K562 (cell line): ENCODE results near the gene PRUNE1. TPM values are rescaled to one million over a fixed set of nuclear protein-coding genes. Genes with fewer than 3 reads are reported as not detected.

Experiments
- CBX3 ChIP-seq, 2 experiments: IDR thresholded peaks; 1 replicate in 1 of 2; 2 replicates in 1 of 2; pipeline ENCODE4 v1.6.1; 2012; ENCODE audit warnings: inconsistent platforms in 2 of 2, low read length in 2 of 2, borderline replicate concordance in 1 of 2, control low read depth in 1 of 2
- COPS2 ChIP-seq: fragments of 450-650 bp; conservative IDR thresholded peaks from 2 replicates; pipeline ENCODE4 v1.6.1; 2016; ENCODE audit warnings: mild to moderate bottlenecking, moderate library complexity
- CXXC5 ChIP-seq: fragments of 250-450 bp; sonication (Bioruptor Pico); IDR thresholded peaks from 2 replicates; pipeline ENCODE4 v1.8.0; 2022; ENCODE audit warnings: inconsistent platforms, mild to moderate bottlenecking, moderate library complexity
- DIDO1 ChIP-seq: fragments of 450-650 bp; IDR thresholded peaks from 2 replicates; pipeline ENCODE4 v1.6.1; 2016; ENCODE audit warnings: low read depth, missing biosample characterization, missing genetic modification characterization
- DPF2 ChIP-seq: fragments of 450-650 bp; IDR thresholded peaks from 2 replicates; pipeline ENCODE4 v1.6.1; 2016
- FOS ChIP-seq: IDR thresholded peaks from 3 replicates; pipeline ENCODE4 v1.6.1; 2011; ENCODE audit not compliant: insufficient read length; ENCODE audit errors: extremely low read depth
- GATAD2A ChIP-seq: fragments of 450-650 bp; IDR thresholded peaks from 2 replicates; pipeline ENCODE4 v1.6.1; 2017
- HDAC6 ChIP-seq: IDR thresholded peaks from 2 replicates; pipeline ENCODE4 v1.6.1; 2012; ENCODE audit warnings: low read depth, mild to moderate bottlenecking, control low read depth, inconsistent platforms, low read length, moderate library complexity
- HIVEP1 ChIP-seq: fragments of 250-450 bp; sonication (Bioruptor Pico); IDR thresholded peaks from 2 replicates; pipeline ENCODE4 v1.4.0; 2020; ENCODE audit warnings: mild to moderate bottlenecking
- KAT2B ChIP-seq: IDR thresholded peaks from one replicate; pipeline ENCODE4 v1.6.1; 2012; ENCODE audit warnings: low read depth, mild to moderate bottlenecking, control low read depth, inconsistent platforms, low read length, moderate library complexity
- MCM5 ChIP-seq: fragments of 450-650 bp; IDR thresholded peaks from 2 replicates; pipeline ENCODE4 v1.6.1; 2016; ENCODE audit warnings: low read depth
- NFYB ChIP-seq: IDR thresholded peaks from 2 replicates; pipeline ENCODE4 v1.6.1; 2011; ENCODE audit warnings: mild to moderate bottlenecking, moderate library complexity; ENCODE audit not compliant: insufficient read length; ENCODE audit errors: extremely low read depth
- NR2C1 ChIP-seq, 2 experiments: fragments of 450-650 bp; IDR thresholded peaks; 2 replicates each; pipeline ENCODE4 v1.6.1; 2017; ENCODE audit warnings: mild to moderate bottlenecking in 2 of 2, antibody characterized with exemption in 1 of 2, inconsistent platforms in 1 of 2, missing compliant biosample characterization in 1 of 2, missing genetic modification characterization in 1 of 2
- PHB ChIP-seq: fragments of 250-450 bp; sonication (Bioruptor Pico); IDR thresholded peaks from 2 replicates; pipeline ENCODE4 v1.5.0; 2021
- PHB2 ChIP-seq: fragments of 450-650 bp; IDR thresholded peaks from 2 replicates; pipeline ENCODE4 v1.6.1; 2017; ENCODE audit warnings: low read depth
- RNF2 ChIP-seq: sonication (generic); IDR thresholded peaks from 2 replicates; pipeline ENCODE4 v1.6.1; 2016
- SRSF3 ChIP-seq: fragments of 200-400 bp; formaldehyde crosslinking; IDR thresholded peaks from 2 replicates; pipeline ENCODE4 v1.6.1; 2016; ENCODE audit warnings: mild to moderate bottlenecking, low read length, moderate library complexity; ENCODE audit not compliant: insufficient read depth
- TGIF2 ChIP-seq: sonication (generic); formaldehyde crosslinking; IDR thresholded peaks from 2 replicates; pipeline ENCODE4 v1.8.1; 2022; ENCODE audit warnings: mild to moderate bottlenecking, missing genetic modification reagents, moderate library complexity
- THRA ChIP-seq: fragments of 450-650 bp; IDR thresholded peaks from 2 replicates; pipeline ENCODE4 v1.6.1; 2017; ENCODE audit warnings: mild to moderate bottlenecking, moderate library complexity
- ZBTB17 ChIP-seq: fragments of 450-650 bp; formaldehyde crosslinking; IDR thresholded peaks from 2 replicates; pipeline ENCODE4 v1.4.0; 2020; ENCODE audit warnings: mild to moderate bottlenecking
- ZNF224 ChIP-seq: sonication (generic); formaldehyde crosslinking; IDR thresholded peaks from 2 replicates; pipeline ENCODE4 v1.8.0; 2022; ENCODE audit warnings: mild to moderate bottlenecking, missing genetic modification reagents
- ZNF324 ChIP-seq: fragments of 250-450 bp; sonication (Bioruptor Pico); IDR thresholded peaks from 2 replicates; pipeline ENCODE4 v1.4.0; 2020; ENCODE audit warnings: mild to moderate bottlenecking
- ZNF398 ChIP-seq: fragments of 250-450 bp; sonication (Bioruptor Pico); IDR thresholded peaks from 2 replicates; pipeline ENCODE4 v1.8.0; 2021; ENCODE audit warnings: moderate library complexity, mild to moderate bottlenecking, inconsistent platforms
- ZNF589 ChIP-seq: fragments of 200-800 bp; sonication (Bioruptor generic); IDR thresholded peaks from 2 replicates; pipeline ENCODE4 v1.6.1; 2016; ENCODE audit warnings: low read depth, missing genetic modification characterization, missing compliant biosample characterization
- ZNF644 ChIP-seq: fragments of 200-800 bp; sonication (Bioruptor generic); IDR thresholded peaks from 2 replicates; pipeline ENCODE4 v1.6.1; 2016; ENCODE audit warnings: low read depth, missing genetic modification characterization, missing compliant biosample characterization
- ZNF717 ChIP-seq: fragments of 250-450 bp; sonication (Bioruptor Pico); IDR thresholded peaks from 2 replicates; pipeline ENCODE4 v1.5.0; 2021
- polyA plus RNA-seq, 8 experiments: library from polyadenylated mRNA; depleted of rRNA in 4 of 8; stranded (reverse) in 5 of 8; unstranded in 3 of 8; fragments of >200 nt; fragmentation: Nextera tagmentation in 2 of 8; fragmentation: Illumina TruSeq in 1 of 8; extraction: Ambion mirVana in 2 of 8; extraction: Trizol in 1 of 8; gene quantifications; 2 replicates each; pipeline versions ENCODE4 v1.2.1 to v1.2.3, GENCODE V29; 2011 to 2014; ENCODE audit warnings: inconsistent platforms in 1 of 8, missing spikeins in 1 of 8
- total RNA-seq, 7 experiments: library from RNA; depleted of rRNA in 6 of 7; stranded (reverse); fragments of >200 nt in 6 of 7; fragmentation: Illumina TruSeq in 2 of 7; extraction: Trizol in 2 of 7; gene quantifications; 2 replicates each; pipeline versions ENCODE4 v1.2.1 to v1.2.3, GENCODE V29; 2011 to 2021; ENCODE audit warnings: low replicate concordance in 1 of 7
- TF ChIP-seq, protein P1 (sequence below), 2 experiments: fragments of 450-650 bp in 1 of 2; IDR thresholded peaks; 2 replicates each; pipeline ENCODE4 v1.6.1; 2011 to 2017; ENCODE audit warnings: low read depth in 2 of 2, antibody characterized with exemption in 1 of 2, borderline replicate concordance in 1 of 2, low read length in 1 of 2, mild to moderate bottlenecking in 1 of 2, mixed read lengths in 1 of 2; ENCODE audit not compliant: control insufficient read depth in 1 of 2

Gene PRUNE1
- total and polyA plus RNA-seq, 9 of the 15 experiments (the other 6 are each of a cell fraction or from before 2014, with no cell fraction given): 16.7 to 48.3 (median 26.2) TPM

GRCh38 chr1:151013518-151013917 is 5.3 kb downstream of the PRUNE1 start (continued):
- TF ChIP-seq THRA (no peak), DIDO1 (tag) (no peak), COPS2 (no peak), HDAC6 (no peak), NR2C1 (IDR thresholded peaks at IDR 0.05) (no peak), NR2C1 (tag; IDR thresholded peaks at IDR 0.05) (no peak), ZNF644 (tag) (no peak), TGIF2 (CRISPR knock-in tag) (no peak), ZBTB17 (CRISPR knock-in tag) (no peak), ZNF717 (CRISPR knock-in tag) (no peak), ZNF324 (CRISPR knock-in tag) (no peak), ZNF224 (CRISPR knock-in tag) (no peak), DPF2 (no peak; the same call in 1 of the 2 replicates), SRSF3 (no peak), PHB (CRISPR knock-in tag) (no peak), MCM5 (no peak), CXXC5 (CRISPR knock-in tag) (0 out of 2 replicates have a peak, but pooled peaks have one; percentile 7), PHB2 (no peak), KAT2B (no peak), NFYB (no peak), CBX3 (IDR thresholded peaks at IDR 0.05; ENCODE audit: borderline replicate concordance in 1 of 2, low read length in 2 of 2) (peak in 1 of 2 experiments; percentile 32; a peak in 1 of 3 replicates), HIVEP1 (CRISPR knock-in tag) (no peak), RNF2 (no peak), ZNF589 (CRISPR knock-in tag) (no peak), GATAD2A (no peak), FOS (no peak), ZNF398 (CRISPR knock-in tag) (no peak)
- TF ChIP-seq, protein P1, sequence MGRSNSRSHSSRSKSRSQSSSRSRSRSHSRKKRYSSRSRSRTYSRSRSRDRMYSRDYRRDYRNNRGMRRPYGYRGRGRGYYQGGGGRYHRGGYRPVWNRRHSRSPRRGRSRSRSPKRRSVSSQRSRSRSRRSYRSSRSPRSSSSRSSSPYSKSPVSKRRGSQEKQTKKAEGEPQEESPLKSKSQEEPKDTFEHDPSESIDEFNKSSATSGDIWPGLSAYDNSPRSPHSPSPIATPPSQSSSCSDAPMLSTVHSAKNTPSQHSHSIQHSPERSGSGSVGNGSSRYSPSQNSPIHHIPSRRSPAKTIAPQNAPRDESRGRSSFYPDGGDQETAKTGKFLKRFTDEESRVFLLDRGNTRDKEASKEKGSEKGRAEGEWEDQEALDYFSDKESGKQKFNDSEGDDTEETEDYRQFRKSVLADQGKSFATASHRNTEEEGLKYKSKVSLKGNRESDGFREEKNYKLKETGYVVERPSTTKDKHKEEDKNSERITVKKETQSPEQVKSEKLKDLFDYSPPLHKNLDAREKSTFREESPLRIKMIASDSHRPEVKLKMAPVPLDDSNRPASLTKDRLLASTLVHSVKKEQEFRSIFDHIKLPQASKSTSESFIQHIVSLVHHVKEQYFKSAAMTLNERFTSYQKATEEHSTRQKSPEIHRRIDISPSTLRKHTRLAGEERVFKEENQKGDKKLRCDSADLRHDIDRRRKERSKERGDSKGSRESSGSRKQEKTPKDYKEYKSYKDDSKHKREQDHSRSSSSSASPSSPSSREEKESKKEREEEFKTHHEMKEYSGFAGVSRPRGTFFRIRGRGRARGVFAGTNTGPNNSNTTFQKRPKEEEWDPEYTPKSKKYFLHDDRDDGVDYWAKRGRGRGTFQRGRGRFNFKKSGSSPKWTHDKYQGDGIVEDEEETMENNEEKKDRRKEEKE (IDR thresholded peaks at IDR 0.05; ENCODE audit: borderline replicate concordance in 1 of 2, control insufficient read depth in 1 of 2, low read depth in 2 of 2, low read length in 1 of 2): no peak
